ENCODE data around the gene EPB41L4B.
A peak's percentile ranks its signal among the peaks of the same experiment; 100 is the strongest.
"Not testable (repeated sequence)": the region's sequence is repeated elsewhere in the genome, so short reads cannot be mapped to it uniquely, and the experiment has no call there.

The EPB41L4B gene

DNA sequence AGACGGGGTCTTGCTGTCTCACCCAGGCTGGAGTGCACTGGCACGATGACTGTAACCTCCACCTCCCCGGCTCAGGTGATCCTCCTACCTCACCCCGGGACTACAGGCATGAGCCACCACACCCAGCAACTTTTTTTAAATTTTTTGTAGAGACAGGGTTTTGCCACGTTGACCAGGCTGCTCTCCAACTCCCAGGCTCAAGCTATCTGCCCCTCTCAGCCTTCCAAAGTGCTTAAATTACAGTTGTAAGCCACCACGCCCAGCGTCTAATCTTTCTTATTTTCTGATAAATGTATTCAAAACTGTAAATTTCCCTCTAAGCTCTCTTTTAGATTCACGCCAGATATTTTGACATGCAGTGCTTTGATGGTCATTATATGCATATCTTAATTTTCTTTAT, 164.2 kb downstream of the EPB41L4B start:
- ATAC-seq = no peak

DNA sequence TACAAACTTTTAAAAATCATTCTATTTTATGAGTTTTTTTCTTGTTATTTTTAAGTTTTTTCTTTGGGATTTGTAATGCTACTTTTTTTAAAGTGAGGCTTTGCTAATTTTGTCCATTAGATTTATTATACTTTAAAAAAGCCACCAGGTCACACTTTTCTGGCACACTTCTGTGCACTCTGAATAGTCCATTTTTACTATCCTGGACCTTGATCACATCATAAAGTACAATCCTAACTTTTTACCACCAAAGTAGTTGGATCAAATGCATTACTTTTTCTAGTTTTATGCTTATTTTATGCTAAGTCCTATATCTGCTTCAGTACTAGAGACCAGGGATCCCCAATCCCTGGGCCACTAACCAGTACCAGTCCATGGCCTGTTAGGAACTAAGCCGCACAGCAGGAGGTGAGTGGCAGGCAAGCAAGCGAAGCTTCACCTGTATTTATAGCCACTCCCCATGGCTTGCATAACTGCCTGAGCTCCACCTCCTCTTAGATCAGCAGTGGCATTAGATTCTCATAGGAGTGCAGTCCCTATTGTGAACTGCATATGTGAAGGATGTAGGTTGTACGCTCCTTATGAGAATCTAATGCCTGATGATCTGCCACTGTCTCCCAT, 169.8 kb downstream of the EPB41L4B start:
- ATAC-seq = no peak

- no peak for ATAC-seq
Measured at GRCh38 chr9:109149722-109150121, 171.1 kb downstream of the EPB41L4B start.

DNA sequence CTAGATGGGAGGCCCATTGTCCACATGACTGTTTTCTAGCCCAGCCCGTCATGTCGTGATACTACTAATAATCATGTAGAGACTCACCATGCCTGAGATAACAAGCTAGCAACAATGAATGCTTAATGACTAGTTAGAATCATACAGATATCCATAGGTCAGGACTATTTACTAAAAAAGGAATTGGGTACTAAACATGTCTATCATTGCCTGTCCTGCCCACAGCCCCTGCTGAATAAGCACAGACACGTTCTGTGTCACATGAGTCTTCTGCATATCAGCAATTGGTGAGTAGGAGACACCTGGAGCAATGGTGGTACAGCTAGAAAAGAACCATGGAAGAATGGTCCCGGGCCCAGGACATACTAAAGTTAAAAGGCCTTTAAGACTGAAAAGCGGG, 171.8 kb downstream of the EPB41L4B start:
- ATAC-seq = no peak

DNA sequence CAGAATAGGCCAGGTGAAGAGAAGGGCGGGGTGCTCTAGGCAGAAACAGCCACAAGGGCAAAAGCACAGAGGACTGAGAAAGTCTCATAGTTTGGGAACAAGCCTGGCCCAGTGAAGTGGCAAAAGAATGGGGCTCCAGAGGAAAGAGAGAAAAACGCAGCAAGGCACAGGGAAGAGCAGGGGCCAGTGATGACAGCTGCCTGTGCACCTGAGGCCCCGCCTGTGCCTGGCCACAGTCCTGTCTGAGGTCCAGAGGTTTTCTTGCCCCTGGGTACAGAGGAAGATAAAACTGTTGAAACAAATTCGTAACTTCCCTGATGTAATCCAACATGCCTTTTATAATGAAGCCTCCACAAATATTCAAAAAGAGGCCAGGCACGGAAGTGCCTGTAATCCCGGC, 175.8 kb downstream of the EPB41L4B start:
- ATAC-seq = no peak

- peak in 1 of 2 donors; percentile 53 for ATAC-seq
Measured at GRCh38 chr9:109143881-109144562, 176.8 kb downstream of the EPB41L4B start.

DNA sequence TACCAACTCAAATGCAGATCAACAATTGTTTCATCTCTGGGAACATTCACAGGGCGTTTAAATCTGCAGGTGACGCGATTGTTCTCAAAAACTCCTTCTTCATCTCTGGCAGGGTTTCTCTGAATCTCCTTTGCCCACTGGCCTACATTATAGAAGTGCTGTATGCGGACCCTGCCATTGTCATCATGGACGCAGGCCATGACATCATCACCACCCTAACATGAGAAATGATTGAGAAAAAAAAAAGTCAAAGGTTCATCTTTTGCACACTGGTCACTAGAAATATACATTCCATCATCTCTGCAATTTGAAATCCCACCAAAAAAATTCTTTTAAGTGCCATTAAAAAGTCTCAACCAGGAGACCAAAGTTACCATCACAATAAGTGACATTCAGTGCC, 179.5 kb downstream of the EPB41L4B start:
- ATAC-seq = no peak

DNA sequence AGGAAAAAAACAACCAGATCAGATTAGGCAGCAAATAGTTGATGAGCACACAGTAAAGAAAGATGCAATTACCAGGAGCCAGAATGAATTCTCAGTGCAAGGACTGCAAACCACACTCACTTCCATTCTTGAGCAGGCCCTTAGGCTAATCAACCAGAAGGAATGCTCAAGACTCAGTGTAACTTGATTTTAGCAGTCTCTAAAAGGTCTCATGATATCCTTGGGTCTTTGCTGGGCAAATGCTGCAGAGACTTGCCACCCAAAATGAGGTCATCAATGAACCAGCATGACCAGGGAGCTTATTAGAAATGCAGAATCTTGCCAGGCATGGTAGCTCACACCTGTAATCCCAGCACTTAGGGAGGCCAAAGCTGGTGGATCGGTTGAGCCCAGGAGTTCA, 181.0 kb downstream of the EPB41L4B start:
- ATAC-seq = no peak

- no peak for ATAC-seq
Measured at GRCh38 chr9:109138421-109138820, 182.4 kb downstream of the EPB41L4B start.

DNA sequence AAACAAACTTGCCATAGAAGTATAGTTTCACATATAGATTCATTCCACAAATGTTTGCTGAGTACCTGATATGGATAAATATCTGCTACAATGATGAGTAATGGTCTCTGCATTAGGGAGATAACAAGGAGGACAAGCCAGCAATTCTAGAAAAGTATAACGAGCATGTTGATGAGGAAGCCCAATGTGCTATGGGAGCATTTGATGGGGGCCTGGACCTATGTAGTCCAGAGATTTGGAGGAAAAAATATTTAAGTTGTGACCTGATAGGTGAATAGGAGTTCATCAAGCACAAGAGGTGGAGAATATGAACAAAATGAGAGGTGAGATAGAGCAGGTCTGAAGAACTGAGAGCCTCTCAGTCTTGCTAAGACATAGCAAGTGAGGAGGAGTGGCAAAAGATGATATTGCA, 186.7 kb downstream of the EPB41L4B start:
- no peak for ATAC-seq

DNA sequence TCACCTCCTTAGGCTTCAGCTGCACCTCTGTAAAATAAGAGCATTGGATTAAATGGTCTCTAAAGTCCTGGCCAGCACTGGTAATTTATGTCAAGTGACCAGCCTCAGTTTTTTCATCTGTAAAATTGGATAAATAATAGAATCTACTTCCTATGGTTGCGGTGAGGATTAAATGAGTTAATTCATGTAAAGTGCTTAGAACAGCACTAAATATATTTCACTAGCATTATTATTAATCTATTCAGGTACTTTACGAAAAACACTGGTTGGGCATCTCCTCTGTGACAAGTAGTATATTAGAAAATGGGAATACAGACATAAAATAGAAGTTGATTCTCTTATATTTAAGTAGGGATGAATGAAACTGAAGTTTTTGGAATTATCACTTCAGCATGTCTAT, 187.3 kb downstream of the EPB41L4B start:
- no peak for ATAC-seq

DNA sequence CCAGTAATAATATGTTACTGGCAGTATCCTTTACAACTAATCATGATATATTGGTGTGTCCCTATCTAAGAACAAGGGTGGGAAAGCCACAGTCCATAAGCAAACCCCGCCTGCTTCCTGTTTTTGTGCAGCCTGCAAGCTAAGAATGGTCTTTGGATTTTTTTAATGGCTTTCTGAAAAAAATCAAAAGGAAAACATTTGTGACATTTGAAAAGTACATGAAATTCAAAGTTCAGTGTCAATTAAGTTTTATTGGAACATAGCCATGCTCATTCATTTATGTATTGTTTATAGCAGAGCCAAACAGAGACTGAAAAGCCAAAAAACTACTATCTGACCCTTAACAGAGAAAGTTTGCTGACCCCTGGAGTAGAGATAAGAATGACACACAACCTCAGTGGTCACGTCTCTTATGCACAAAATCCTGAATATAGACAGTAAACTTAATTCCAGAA, 188.3 kb downstream of the EPB41L4B start:
- no peak for ATAC-seq

DNA sequence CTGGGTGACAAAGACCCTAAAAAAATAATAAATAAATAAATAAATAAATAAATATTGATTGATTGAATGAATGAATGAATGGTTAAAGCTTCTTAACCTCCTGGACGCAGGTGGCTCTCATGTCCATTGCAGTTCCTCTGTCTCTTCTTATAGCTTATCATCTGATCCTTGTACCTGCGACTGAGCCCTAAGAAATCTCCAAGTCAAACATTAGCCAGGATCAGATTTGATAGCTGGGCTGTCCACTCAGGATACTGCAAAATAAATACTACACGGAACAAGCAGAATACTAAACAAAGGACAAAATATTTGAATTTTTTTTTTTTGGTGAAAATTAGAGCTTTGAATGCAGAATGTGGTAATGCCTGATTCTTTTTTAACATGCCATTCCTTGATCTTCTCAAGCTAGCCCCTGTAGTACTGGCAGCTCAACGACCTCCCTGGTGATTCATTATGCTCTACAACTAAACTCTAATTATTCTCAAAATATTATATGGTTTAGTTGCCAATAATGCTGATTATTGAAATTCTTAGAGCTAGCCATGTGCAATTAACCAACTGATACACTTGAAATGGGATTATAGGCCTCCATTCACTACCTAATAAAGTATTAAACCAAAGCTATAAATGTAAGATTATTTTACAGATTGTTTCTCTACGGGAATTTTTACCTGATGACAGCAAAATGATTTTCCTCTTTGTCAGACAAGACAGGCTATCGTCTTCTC, 191.2 kb downstream of the EPB41L4B start:
- ATAC-seq = no peak

DNA sequence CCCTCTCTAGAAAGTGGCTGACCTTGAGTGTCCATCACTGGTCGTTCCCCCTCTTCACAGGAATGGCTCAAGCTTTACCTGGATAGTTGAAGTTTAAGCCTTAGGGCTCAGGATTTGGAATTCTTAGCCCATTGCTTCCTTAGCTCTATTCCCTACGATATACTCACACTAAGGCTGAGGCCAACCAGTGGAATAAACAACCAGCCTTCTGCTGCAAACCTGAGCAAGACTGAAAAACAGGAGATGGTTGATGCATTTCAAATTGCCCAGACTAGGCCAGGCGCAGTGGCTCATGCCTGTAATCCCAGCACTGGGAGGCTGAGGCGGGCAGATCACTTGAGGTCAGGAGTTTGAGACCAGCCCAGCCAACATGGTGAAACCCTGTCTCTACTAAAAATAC, 194.2 kb downstream of the EPB41L4B start:
- not testable (repeated sequence) for ATAC-seq

- ATAC-seq = no peak
Measured at GRCh38 chr9:109124121-109124520, 196.7 kb downstream of the EPB41L4B start.

DNA sequence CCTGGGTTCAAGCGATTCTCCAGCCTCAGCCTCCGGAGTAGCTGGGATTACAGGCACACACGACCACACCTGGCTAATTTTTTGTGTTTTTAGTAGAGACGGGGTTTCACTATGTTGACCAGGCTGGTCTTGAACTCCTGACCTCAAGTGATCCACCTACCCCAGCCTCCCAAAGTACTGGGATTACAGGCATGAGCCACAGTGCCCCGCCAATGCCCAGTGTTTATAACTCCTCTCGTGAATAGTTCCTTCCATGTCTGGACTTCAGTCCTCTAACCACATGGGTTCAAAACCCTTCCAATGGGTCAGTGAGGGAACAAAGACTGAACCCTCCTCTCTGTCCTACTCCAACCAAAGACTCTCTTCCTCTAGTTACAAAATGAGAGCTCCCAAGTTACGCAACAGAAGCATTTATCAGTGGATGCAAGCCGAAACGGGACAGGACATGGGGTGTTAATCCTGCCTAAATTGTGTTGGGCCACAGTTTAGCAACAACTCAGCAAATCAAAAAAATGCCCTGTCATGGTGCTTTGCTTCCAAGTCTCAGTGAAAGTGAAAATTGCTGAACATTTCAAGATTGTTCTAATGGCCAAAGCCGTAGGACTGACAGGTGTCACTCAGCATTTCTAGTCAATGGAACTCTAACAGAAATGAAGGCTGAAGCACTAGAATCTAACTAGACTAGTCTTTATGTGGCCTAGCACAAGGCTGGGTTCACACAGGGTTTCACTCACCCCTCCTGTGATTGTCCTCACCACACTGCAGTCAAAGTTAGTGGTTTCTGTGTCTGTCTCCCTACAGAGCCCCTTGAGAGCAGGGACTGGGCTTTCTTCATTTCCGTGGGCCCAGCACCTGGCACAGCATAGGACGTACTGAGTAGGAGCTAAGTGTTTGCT, 197.9 kb downstream of the EPB41L4B start:
- ATAC-seq = no peak
